ENCODE results near the gene KIF6.

Gene KIF6

GRCh38 chr6:39347906-39348585 is 377.2 kb downstream of the KIF6 start:
- peak; percentile 36 to 53 for DNase-seq (ENCODE audit: low read depth in 2 of 2)

GRCh38 chr6:39347206-39347605 is 378.0 kb downstream of the KIF6 start:
- no peak for DNase-seq (ENCODE audit: low read depth in 2 of 2)

- no peak for DNase-seq (ENCODE audit: low read depth in 2 of 2)
Observed at GRCh38 chr6:39344821-39345280, 380.4 kb downstream of the KIF6 start.

- DNase-seq (ENCODE audit: low read depth in 2 of 2) = no peak
Observed at GRCh38 chr6:39343396-39343870, 381.8 kb downstream of the KIF6 start.

- no peak for DNase-seq (ENCODE audit: low read depth in 2 of 2)
Observed at GRCh38 chr6:39342692-39343395, 382.4 kb downstream of the KIF6 start.

GRCh38 chr6:39341937-39342336 is 383.3 kb downstream of the KIF6 start:
- no peak for DNase-seq (ENCODE audit: low read depth in 2 of 2)

- no peak for DNase-seq (ENCODE audit: low read depth in 2 of 2)
Observed at GRCh38 chr6:39341352-39341751, 383.9 kb downstream of the KIF6 start.

- DNase-seq (ENCODE audit: low read depth in 2 of 2) = no peak
Observed at GRCh38 chr6:39339868-39340550, 385.2 kb downstream of the KIF6 start.

- DNase-seq (ENCODE audit: low read depth in 2 of 2) = no peak
Observed at GRCh38 chr6:39339096-39339867, 385.9 kb downstream of the KIF6 start.

- DNase-seq (ENCODE audit: low read depth in 2 of 2) = no peak
Observed at GRCh38 chr6:39338397-39338796, 386.8 kb downstream of the KIF6 start.

GRCh38 chr6:39335780-39336545 is 389.2 kb downstream of the KIF6 start:
- DNase-seq (ENCODE audit: low read depth in 2 of 2) = no peak

- no peak for DNase-seq (ENCODE audit: low read depth in 2 of 2)
Observed at GRCh38 chr6:39333644-39334438, 391.4 kb downstream of the KIF6 start.

GRCh38 chr6:39330476-39330875 is 394.7 kb downstream of the KIF6 start:
- DNase-seq (ENCODE audit: low read depth in 2 of 2) = no peak

GRCh38 chr6:39330057-39330456 is 395.2 kb downstream of the KIF6 start:
- DNase-seq (ENCODE audit: low read depth in 2 of 2) = no peak

- no peak for DNase-seq (ENCODE audit: low read depth in 2 of 2)
Observed at GRCh38 chr6:39328066-39328465, 397.1 kb downstream of the KIF6 start.

GRCh38 chr6:39327507-39327906 is 397.7 kb downstream of the KIF6 start:
- no peak for DNase-seq (ENCODE audit: low read depth in 2 of 2)

GRCh38 chr6:39322306-39322850 is 402.8 kb downstream of the KIF6 start, which contains the start of gene KCNK16:
TSS of gene KCNK16 (minus strand) at chr6:39322702. CDS start at chr6:39322540, 162 bp downstream.
- DNase-seq (ENCODE audit: low read depth in 2 of 2) = no peak

GRCh38 chr6:39321761-39322160 is 403.4 kb downstream of the KIF6 start:
- no peak for DNase-seq (ENCODE audit: low read depth in 2 of 2)

GRCh38 chr6:39320363-39320984 is 404.7 kb downstream of the KIF6 start:
- no peak for DNase-seq (ENCODE audit: low read depth in 2 of 2)
